ENCODE data around the gene KCNG4. TPM values are rescaled to one million over a fixed set of nuclear protein-coding genes. Genes with fewer than 3 reads are reported as not detected.
A peak's percentile ranks its signal among the peaks of the same experiment; 100 is the strongest.

KCNG4 gene
- total and polyA plus RNA-seq, 12 donors: not detected

- Histone ChIP-seq H3K4me3 (no peak overlapping the region), H3K36me3 (no peaks in the 10 kb centered on the region), H3K9me3 (no peaks in the 10 kb centered on the region), H3K4me1 (peaks cover 0 to 8% (median 0%) of the 10 kb centered on the region in 9 donors), H3K27ac (no peak overlapping the region), H3K27me3 (peaks cover 0 to 31% (median 0%) of the 10 kb centered on the region in 7 donors)
- TF ChIP-seq CTCF (IDR thresholded peaks at IDR 0.05): no peak
- intact Hi-C loops (cut with DNase I): loop anchor here in 1 of 10 donors (5.0 kb wide), 1 partner anchor 106 kb away; no protein-coding TSS in a partner anchor
- ATAC-seq: no peak
- WGBS, 2 donors: 85 to 86% methylated on average over 7 of the region's 7 CpGs
- DNase-seq: no peak
These were observed 46.3 kb downstream of the KCNG4 start for GRCh38 chr16:84193480-84193879.

GRCh38 chr16:84191466-84191865 is 48.3 kb downstream of the KCNG4 start:
- ATAC-seq: no peak
- no peak for DNase-seq
- intact Hi-C loops (cut with DNase I): loop anchor here in 1 of 10 donors (5.0 kb wide), 1 partner anchor 104 kb away; no protein-coding TSS in a partner anchor
- Histone ChIP-seq H3K4me1 (peaks cover 0 to 8% (median 0%) of the 10 kb centered on the region in 9 donors), H3K4me3 (no peak overlapping the region), H3K9me3 (no peaks in the 10 kb centered on the region), H3K27me3 (peaks cover 0 to 20% (median 0%) of the 10 kb centered on the region in 7 donors), H3K36me3 (no peaks in the 10 kb centered on the region), H3K27ac (no peak overlapping the region)
- WGBS, 2 donors: 89 to 91% methylated on average over 15 to 16 of the region's 16 CpGs
- TF ChIP-seq CTCF (IDR thresholded peaks at IDR 0.05): no peak

- WGBS, 2 donors: 89 to 92% methylated on average over 47 of the region's 47 CpGs
- Histone ChIP-seq H3K4me1 (peaks cover 1 to 14% (median 5%) of the 10 kb centered on the region in 9 donors), H3K36me3 (no peaks in the 10 kb centered on the region), H3K4me3 (no peak within 1 kb of the TSS), H3K27me3 (peaks cover 0 to 14% (median 0%) of the 10 kb centered on the region in 7 donors), H3K9me3 (no peaks in the 10 kb centered on the region), H3K27ac (no peak within 1 kb of the TSS)
- DNase-seq (no peak), ATAC-seq (no peak)
- TF ChIP-seq CTCF (IDR thresholded peaks at IDR 0.05): no peak
- intact Hi-C loops (cut with DNase I): loop anchor here in 1 of 10 donors (5.0 kb wide), 1 partner anchor 104 kb away; no protein-coding TSS in a partner anchor
These were observed 49.0 kb downstream of the KCNG4 start, which contains the start of gene ADAD2 for GRCh38 chr16:84190731-84191388. Gene ADAD2 (plus strand): TSS chr16:84191157. CDS start chr16:84191231, 74 bp downstream.

- 3% methylated on average over 50 to 55 of the region's 55 CpGs for WGBS, 2 donors
- DNase-seq (peak; percentile 89 to 94), ATAC-seq (peak; percentile 92 to 98 (median 95))
- intact Hi-C loops (cut with DNase I): loop anchor here in 7 of 10 donors (2.0 to 10.0 kb wide), 8 partner anchors 42 to 1365 kb away; partner anchors contain the start of genes MBTPS1 (in 2 of the 7), NECAB2 (in 2 of the 7), DNAAF1 (in 1 of the 7) and HSDL1 (in 1 of the 7)
- H3K4me1 ChIP-seq: peaks cover 15 to 45% (median 22%) of the 10 kb centered on the region in 9 donors
- H3K27ac ChIP-seq: peak within 1 kb of the TSS; percentile 64 to 90 (median 85)
- no peaks in the 10 kb centered on the region for H3K9me3 ChIP-seq
- peak within 1 kb of the TSS; percentile 67 to 99 (median 90) for H3K4me3 ChIP-seq
- H3K27me3 ChIP-seq: no peaks in the 10 kb centered on the region
- TF ChIP-seq CTCF (IDR thresholded peaks at IDR 0.05): peak; percentile 91 to 99 (median 98)
- H3K36me3 ChIP-seq: peaks cover 0 to 36% (median 10%) of the 10 kb centered on the region in 9 donors
These were observed 53.0 kb downstream of the KCNG4 start, which contains the start of gene TAF1C for GRCh38 chr16:84186685-84187437. Gene TAF1C (minus strand): TSS chr16:84187057. CDS start chr16:84184988, 2,069 bp downstream.
